ENCODE data around the gene ITGAD. TPM values are rescaled to one million over a fixed set of nuclear protein-coding genes. Genes with fewer than 3 reads are reported as not detected.

ITGAD gene
- total and polyA plus RNA-seq, 2 of the 8 experiments (the other 6 are each of a cell fraction or from before 2014, with no cell fraction given), result 0.06 TPM; not detected in 1

GRCh38 chr16:31362476-31363405 lies 30.4 kb upstream of the ITGAD start:
- no peak overlapping the region for H3K23ac ChIP-seq (ENCODE audit: insufficient read length)
- no peaks in the 10 kb centered on the region; a peak in 1 of 7 replicates for H3K27me3 ChIP-seq (replicated peaks in 1 of 4; ENCODE audit: control insufficient read depth in 3 of 4, extremely low read depth in 1 of 4, insufficient read depth in 3 of 4, low read length in 3 of 4)
- no peaks in the 10 kb centered on the region for H3K79me1 ChIP-seq (ENCODE audit: low read depth, low read length)
- TF ChIP-seq CHD2 (IDR thresholded peaks at IDR 0.05; ENCODE audit: low read length), result no peak
- TF ChIP-seq ATF2 (IDR thresholded peaks at IDR 0.05; ENCODE audit: low read length), result no peak
- no peak for TF ChIP-seq E2F6 (IDR thresholded peaks at IDR 0.05)
- no peak overlapping the region for H3K18ac ChIP-seq (ENCODE audit: extremely low read depth, low read length)
- no peak overlapping the region for H3K56ac ChIP-seq (replicated peaks; ENCODE audit: insufficient read length, low read depth, low read length)
- H2BK120ac ChIP-seq (replicated peaks; ENCODE audit: low read depth, low read length), result no peak overlapping the region
- no peak overlapping the region for H2AK5ac ChIP-seq (ENCODE audit: low read depth, low read length)
- no peak overlapping the region for H3K9ac ChIP-seq (replicated peaks in 1 of 4; ENCODE audit: extremely low read depth in 1 of 4, low read depth in 3 of 4, low read length in 3 of 4)
- H3K36me3 ChIP-seq (ENCODE audit: control insufficient read depth in 2 of 4, insufficient read depth in 4 of 4, low read length in 3 of 4), result no peaks in the 10 kb centered on the region
- no peak overlapping the region for H3K4ac ChIP-seq (replicated peaks; ENCODE audit: insufficient read length, low read depth, low read length)
- H4K8ac ChIP-seq (ENCODE audit: extremely low read depth, insufficient read depth, low read length), result no peak overlapping the region; the same call in 1 of the 2 replicates
- DNase-seq (ENCODE audit: low read depth in 1 of 2, low spot score in 2 of 2) (no peak), FAIRE-seq (no peak)
- no peaks in the 10 kb centered on the region for H3K9me3 ChIP-seq (ENCODE audit: insufficient read depth in 2 of 2, low read depth in 1 of 2, low read length in 1 of 2)
- CTCF ChIA-PET (ENCODE audit: partially characterized antibody), result no interaction called here
- POLR2A ChIA-PET (ENCODE audit: partially characterized antibody), result no interaction called here
- H4K5ac ChIP-seq (ENCODE audit: insufficient read length, low read depth, low read length), result no peak overlapping the region
- no peaks in the 10 kb centered on the region for H4K20me1 ChIP-seq (replicated peaks in 1 of 2; ENCODE audit: control insufficient read depth in 1 of 2, insufficient read depth in 2 of 2, low read length in 2 of 2)
- no peak overlapping the region for H2BK15ac ChIP-seq (ENCODE audit: low read length)
- WGBS, 2 experiments (ENCODE audit: extremely low coverage in 1 of 2, insufficient coverage in 1 of 2, insufficient read length in 1 of 2, insufficient replicate concordance in 2 of 2, low coverage in 1 of 2, low lambda C conversion rate in 2 of 2, missing lambda C conversion rate in 1 of 2), result 89% methylated on average over 21 of the region's 26 CpGs; no CpG with 5 or more reads in 1 of the 2 experiments
- no peak overlapping the region for H3K4me3 ChIP-seq (ENCODE audit: extremely low read depth in 1 of 4, insufficient read depth in 2 of 4, low read depth in 3 of 4, low read length in 4 of 4)
- no peak overlapping the region for H4K91ac ChIP-seq (replicated peaks; ENCODE audit: insufficient read length, low read length)
- no peak overlapping the region for H3K4me2 ChIP-seq (ENCODE audit: insufficient read depth in 1 of 2, low read depth in 2 of 2, low read length in 2 of 2)
- no peak overlapping the region for H2AFZ ChIP-seq (ENCODE audit: low read length)
- H3K14ac ChIP-seq (ENCODE audit: insufficient read length), result no peak overlapping the region
- no peak overlapping the region for H3K27ac ChIP-seq (ENCODE audit: low read depth, low read length)
- H2BK12ac ChIP-seq (ENCODE audit: low read depth, low read length), result no peak overlapping the region
- no peaks in the 10 kb centered on the region for H3K4me1 ChIP-seq (replicated peaks in 1 of 4; ENCODE audit: control insufficient read depth in 3 of 4, insufficient read depth in 4 of 4, low read length in 3 of 4)
- no peak overlapping the region for H2BK20ac ChIP-seq (ENCODE audit: low read length)
- H2BK5ac ChIP-seq (ENCODE audit: low read depth, low read length), result no peak overlapping the region
- no peaks in the 10 kb centered on the region for H3K79me2 ChIP-seq (ENCODE audit: control insufficient read depth in 1 of 2, insufficient read depth in 2 of 2, low read length in 2 of 2)
- no peaks in the 10 kb centered on the region for H3K23me2 ChIP-seq (ENCODE audit: low read depth, low read length)

All from H1 (cell line).